HG03060 (cell line): Measurements from ENCODE around the gene SRXN1.
"Not testable (repeated sequence)": the region's sequence is repeated elsewhere in the genome, so short reads cannot be mapped to it uniquely, and the experiment has no call there.

Experiments used
- ATAC-seq: cut with Tn5 transposase; IDR thresholded peaks from one replicate; pipeline ENCODE4 v1.9.1; 2021; ENCODE audit warnings: low read depth, moderate number of reproducible peaks; ENCODE audit not compliant: unreplicated experiment

The SRXN1 gene

DNA sequence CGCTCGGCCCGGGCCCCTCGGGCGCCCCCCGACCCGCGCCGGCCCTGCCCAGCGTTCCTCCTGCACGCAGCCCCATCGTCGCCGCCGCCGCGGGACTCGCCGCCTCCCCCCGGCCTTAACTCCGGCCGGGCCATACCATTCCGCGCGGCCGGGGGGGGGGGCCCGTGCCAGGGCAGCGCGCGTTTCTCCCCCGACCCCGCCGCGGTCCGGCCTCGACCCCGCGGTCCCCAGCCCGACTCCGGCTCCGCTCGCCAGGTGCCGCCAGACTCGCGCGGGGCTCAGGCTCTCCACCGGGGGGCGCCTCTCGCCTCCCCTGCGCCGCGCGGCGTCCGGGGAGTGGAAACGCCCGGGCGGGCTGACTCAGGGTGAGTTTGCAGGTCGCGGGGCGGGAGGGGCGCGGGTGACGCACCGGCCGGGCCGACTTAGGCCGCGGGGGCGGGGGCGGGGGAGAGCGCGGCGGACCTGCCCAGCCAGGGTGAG, at the start of gene SRXN1:
SRXN1 (minus strand) TSS at position 91 of the 480 bp plus-strand sequence; CDS start at position 76, 15 bp downstream.
- ATAC-seq: no peak

DNA sequence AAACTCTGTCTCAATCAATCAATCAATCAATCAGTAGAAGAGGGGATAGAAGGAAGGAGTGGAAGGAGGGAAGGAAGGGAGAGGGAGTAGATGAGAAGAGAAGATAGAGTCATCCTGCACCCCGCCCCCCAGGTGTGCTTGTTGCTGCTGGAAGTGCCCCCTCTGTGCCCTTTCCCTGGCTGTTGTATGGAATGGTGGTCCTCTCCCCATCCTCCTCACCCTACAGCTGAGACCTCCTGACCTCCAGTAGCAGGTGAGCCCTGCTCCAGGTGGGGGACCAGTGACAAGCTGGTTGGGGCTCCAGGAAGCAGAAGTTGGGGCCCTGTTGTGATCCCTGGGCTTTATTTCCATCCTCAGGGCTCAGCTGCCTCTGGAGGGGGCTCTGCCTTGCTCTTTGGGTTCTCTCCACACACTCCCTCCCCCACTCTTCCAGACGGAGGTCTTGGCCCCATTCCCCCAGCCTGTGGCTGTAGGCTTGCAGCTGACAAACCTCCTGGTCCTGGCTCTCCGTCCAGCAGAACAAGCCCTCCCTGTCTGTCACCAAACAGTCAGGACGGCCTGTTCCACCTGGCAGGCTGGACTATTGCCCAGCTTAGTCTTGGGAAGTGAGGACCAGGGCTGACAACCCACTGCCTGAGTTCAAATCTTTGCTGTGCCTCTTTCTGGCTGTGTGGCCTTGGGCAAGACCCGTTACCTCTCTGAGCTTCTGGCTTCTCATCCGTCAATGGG, 48.6 kb upstream of the SRXN1 start:
- ATAC-seq: no peak

DNA sequence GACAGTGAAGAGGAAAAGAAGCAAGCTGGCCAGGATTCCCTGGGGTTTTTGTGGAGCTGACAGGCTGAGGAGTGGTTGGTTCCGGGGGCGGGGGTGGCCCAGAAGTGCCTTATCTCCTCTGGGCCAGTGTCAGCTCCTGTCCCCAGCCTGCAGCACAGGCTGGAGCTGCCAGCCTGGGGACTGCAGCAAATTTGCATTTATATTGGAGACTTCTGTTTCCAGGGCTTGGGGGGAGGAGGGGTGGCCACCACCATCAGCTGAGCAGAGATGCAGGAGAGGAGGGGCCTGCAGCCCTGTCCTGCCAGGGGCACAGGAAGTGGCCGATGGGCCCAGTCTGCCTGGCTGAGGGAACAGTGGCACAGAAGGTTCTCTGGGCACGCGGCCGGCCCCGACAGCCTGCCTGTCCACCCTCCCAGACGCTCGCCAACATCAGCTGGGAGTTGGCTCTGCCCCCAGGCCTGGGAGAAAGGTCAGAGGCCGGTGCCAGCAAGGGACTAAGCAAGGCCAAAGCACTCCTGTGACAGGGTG, 46.9 kb upstream of the SRXN1 start:
- ATAC-seq: no peak

DNA sequence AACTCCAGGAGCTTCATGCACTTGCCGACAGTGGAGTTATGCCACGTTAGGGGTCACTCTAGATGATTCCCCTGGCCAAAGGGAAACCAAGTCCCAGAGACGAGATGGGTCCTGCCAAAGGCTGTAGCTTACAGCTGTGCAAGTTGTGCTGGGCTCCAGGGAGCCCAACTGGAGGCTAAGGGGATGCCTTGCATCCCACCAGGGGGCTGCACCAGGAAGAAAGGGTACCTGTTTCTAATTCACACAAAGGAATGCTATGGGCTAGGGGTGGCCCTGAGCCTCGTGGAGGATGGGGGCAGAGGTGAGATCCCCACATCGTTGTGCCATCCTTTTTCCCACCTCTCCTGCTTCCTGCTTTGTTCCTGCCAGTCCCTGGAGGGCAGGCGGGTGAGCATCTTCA, 46.3 kb upstream of the SRXN1 start:
- ATAC-seq: no peak

DNA sequence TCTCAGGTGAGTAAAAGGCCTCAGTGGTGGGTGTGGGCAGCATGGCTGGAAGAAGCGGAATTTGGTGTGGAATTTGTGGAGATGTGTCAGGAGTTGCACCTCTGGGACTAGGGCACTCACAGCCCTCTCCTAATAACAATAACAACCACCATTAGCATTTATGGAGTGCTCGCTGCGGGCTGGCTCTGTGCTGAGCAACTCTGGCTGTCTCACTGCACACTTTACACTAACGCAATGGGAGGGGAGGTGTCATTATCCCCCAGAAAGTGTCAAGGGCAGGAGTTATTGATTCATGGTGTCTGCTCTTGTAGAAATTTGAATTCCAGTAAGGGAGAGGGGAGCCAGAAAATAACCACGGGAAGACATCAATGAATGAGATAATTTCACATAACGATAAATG, 45.3 kb upstream of the SRXN1 start:
- no peak for ATAC-seq

DNA sequence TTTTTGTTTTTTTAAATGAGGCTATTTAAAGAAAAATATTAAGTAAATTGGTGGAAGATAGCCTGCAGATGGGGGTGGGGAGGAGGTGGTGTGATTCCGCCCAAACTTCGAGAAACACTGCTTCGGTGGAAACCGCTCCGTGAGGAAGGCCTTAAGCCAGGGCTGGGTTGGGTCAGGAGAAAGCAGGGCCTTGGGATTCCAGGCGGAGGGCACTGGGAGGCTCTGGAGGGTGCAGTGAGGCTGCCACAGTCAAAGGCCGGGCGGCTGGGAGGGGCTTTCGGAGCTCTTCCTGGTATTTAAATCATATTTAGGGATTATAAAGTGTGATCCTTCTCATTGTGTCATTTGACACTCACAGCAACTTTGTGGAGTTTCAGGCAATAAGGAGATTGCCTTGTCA, 44.8 kb upstream of the SRXN1 start:
- no peak for ATAC-seq

DNA sequence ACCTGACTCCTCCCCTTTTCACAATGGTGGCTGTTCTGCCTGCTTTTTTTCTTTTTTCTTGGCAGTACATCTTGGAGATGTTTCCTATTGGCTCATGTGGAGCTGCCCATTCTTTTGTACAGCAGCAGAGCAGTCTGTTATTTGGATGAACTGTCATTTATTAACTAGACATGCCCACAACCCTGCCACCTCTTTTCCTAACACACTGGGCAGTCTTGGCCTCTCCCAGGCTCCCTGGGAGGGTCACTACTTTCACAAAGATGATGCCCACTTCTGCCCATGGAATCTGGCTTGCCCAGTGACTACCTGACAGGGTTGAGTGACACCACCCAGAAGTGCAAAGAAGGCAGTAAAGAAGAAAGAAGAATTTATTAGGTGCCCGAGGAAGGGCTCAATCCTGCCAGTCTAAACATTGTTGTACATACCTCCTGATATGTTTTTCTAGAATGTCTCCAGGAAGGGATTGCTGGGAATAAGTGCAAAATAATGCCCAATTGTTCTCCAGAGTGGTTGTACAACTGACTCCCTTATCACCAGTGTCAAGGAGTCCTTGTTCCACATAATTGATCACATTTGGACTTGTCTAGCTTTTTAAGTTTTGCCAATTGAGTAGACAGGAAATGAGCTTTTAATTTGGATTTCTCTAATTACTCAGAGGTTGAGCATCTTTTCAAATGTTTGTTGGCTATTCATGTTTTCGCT, 42.3 kb upstream of the SRXN1 start:
- ATAC-seq: no peak

DNA sequence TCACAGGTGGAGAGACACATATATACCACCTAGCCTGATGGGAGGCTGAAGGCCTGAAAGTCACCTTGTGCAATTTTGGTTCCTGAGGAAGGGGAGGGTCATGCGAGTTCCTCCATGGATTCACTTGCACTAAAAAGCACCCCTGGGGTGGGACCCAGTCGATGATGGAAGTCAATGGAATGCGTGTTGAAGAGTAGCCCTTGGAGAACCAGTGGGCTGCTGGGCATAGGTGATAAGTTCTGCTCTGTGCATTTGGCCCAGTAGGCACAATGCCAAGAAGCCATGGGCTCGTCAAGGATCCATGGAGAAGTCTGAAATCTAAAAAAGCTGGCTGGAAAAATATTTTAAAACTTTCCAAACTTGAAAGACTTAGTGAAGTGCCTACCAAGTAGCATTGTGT, 41.5 kb upstream of the SRXN1 start:
- ATAC-seq: no peak

DNA sequence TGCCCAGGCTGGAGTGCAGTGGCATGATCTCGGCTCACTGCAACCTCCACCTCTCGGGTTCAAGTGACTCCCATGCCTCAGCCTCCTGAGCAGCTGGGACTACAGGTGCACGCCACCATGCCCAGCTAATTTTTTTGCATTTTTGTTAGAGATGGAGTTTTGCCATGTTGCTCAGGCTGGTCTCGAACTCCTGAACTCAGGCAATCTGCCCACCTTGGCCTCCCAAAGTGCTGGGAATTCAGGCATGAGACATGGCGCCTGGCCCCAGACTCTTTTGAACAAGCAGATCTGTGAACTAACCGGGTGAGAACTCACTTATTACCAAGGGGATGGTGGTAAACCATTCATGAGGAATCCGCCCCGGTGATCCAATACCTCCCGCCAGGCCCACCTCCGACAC, 40.8 kb upstream of the SRXN1 start:
- ATAC-seq: not testable (repeated sequence)

DNA sequence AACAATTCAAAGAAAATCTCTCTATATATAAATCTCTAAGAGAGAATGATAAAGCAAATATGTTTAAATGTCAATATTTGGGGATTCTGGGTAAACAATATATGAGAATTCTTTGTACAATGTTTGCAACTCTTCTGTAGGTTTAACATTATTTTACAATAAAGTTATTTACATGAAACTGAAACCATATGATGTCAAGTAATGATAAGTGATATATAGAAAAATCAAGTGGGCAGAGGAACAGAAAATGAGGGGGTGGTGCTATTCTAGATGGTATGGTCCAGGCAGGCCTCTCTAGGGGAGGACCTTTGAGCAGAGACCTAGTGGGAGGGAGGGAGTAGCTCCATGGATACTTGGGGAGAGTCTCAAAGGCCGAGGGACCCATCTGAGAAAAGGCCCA, 39.0 kb upstream of the SRXN1 start:
- no peak for ATAC-seq

DNA sequence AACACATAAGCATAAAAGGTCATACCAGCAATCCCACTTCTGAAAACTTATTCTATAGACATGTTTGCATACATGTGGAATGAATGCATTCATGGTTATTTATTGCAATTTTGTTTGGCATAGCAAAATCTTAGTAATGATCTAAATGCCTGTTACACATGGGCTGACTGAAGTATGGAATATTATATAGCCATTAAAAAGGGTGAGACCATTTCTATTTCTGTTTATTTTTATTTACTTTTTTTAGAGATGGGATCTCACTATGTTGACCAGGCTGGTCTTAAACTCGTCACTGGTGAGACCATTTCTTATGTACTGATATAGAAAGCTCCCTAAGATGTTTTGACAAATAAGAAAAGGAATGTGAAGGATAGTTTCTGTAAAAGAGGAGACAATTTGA, 36.9 kb upstream of the SRXN1 start:
- no peak for ATAC-seq

DNA sequence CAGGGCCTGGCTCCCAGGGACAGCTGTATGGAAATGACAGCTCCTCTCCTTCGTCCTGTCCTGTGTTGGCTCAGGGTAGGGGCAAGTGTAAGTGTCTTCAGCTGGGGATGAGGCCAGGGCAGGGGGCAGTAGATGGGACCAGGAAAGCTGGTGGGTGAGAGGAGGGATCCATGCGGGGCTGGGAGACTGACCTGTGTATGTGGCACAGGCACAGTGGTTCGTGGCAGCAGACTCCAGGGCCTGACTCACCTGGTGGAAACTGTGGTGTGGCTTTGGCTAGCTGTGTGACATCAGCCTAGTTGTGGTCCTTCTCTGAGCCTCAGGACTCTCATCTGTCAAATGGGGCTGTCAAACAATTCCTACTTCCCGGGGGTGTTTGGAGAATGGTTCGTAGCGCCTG, 36.3 kb upstream of the SRXN1 start:
- ATAC-seq: no peak

DNA sequence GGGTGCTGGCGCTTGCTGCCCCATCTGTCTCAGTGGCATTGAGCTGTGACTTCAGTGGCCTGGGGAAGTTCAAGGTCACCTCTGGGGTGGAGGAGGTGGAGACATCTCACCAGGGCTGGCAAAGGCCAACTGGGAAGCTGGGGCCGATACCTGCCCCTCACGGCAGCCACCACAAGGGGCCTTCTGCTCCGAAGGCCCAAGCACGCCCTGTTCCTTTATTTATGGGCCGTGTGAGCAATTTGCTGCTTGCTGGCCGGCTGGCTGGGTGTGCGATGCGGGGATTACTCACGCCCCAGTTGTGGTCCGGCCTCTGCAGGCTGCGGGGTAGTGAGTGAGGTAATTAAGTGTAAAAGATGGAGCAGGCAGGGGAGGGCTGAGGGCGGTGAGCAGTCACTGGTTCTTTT, 35.8 kb upstream of the SRXN1 start:
- ATAC-seq: no peak

DNA sequence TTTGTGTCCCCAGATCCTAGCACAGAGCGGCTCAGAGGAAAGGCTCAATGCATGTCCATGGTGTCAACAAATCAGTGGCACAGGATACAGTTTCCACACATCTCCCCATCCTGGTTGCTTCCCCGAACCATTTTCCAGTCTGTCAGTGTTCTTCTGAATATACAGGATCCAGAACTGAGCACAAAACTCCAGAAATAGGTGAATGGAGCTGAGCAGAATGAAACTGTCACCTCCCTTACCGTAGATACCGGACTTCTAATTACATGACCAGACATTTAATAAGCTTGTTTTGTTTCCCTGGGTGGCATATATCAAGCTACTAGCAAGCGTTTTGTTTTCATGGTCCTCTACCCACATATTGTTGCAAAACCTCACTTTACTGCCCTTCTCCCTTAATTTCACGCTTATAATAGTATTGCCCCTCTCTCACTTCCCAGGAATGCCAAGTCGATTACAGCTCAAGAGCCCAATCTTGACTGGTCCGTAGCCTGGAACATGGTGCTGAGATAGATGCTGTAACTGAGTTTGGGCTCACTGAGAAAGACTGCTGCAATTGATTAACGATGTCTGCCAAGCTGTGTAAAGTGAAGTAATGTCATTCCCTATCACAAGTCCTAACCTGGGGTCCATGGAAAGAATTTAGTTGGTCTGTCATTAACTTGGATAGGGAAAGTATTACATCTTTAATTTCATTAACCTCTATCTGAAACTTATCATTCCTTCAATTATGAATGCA, 34.6 kb upstream of the SRXN1 start:
- no peak for ATAC-seq

DNA sequence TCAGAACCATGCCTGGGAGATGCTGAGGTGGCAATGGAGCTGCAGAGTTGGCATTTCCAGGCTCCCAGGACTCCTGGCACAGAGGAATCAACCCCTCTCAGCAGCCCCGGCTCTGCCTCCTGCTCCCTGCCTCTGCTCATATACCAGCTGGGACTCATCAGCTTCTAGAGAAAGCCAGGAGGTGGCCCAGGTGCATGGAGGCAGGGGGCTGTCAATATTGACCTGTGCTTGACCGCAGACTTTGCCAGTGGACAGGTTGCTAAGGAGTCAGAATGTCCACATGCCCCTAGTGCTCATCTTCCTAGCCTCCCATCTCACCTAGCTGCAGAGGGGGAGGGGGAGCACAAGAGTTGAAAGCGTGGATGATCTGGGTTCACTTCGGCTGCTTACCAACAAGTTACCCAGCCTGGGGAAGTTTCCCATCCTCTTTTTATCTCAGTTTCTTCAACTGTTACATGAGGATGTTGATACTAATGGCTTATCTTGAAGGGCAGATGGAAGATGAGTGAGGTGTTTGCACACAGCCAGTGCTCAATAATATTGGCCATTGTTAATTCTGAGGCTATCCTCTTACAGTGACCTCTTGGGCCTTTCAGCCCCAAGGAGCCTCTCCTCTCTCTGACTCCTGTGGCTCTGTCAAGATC, 31.8 kb upstream of the SRXN1 start:
- no peak for ATAC-seq

DNA sequence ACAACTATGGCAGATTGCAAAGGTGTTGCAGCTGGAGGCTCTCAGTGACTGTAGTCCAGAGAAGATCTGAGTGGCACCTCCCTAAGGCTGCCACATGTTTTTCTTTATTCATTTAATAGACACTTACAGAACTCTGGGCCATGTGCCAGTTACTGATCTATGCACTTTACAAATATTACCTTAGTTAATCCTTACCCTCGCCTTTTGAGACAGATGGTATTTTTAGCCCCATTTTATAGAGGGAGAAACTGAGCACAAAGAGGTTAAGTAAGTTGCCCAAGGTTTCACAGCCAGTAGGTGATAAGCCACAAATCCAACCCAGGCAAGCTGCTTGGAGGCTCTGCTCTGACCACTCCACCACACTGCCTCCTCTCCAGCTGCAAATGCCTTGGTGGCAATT, 29.1 kb upstream of the SRXN1 start:
- no peak for ATAC-seq

DNA sequence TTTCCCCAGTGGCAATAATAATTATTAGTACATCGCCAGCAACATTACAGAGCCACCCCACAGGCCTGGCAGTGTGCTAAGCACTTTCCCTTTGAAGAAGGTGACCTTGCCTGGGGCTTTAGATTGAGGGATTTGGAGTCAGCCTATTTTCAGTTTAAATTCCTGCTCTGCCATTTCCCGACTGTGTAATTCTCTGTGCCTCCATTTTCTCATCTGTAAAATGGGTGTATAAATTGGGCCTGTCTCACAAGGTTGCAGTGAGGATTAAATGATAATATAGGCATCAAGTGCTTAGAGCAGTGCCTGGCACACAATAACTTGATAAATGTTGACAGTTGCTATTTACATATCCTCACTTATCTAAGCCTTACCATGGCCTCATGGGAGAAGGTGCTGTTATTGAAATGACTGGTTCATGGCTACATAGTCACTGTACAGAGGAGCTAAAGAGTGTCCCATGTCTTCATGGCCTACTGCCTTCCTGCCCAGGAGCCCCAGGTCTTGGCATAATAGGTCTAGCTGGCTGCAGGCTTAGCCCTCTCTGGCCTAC, 27.7 kb upstream of the SRXN1 start:
- ATAC-seq: no peak

DNA sequence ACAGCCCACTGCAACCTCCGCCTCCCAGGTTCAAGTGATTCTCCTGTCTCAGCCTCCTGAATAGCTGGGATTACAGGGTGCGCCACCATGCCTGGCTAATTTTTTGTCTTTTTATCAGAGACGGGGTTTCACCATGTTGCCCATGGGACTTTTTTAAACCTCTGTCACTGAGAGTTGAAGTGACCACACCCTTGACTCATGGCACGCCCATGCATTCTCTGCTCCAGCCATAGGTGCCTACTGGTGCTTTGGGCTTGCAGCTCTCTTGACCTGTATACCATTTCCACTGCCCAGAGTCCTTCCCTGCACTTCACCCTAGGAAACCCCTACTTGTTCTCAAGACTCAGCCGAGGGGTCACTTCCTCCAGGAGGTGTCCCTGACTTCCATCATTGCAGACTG, 25.0 kb upstream of the SRXN1 start:
- ATAC-seq: no peak

DNA sequence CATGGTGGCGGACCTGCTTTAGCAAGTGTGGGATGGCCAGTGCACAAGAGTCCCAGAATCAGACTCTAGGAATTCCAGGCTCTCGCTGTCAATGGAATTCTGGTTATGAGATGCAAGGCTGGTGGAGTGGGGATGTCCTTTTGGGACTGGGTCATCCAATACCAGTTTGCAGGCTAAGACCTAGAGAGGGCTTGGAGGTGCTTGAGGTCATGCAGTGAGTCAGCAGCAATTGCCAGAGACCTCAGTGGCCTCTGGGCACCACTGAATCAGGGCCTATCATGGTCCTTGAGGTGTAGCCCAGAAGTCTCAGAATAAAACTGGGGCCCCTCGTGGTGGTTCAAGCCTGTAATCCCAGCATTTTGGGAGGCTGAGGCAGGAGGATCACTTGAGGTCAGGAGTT, 24.0 kb upstream of the SRXN1 start:
- ATAC-seq: no peak

DNA sequence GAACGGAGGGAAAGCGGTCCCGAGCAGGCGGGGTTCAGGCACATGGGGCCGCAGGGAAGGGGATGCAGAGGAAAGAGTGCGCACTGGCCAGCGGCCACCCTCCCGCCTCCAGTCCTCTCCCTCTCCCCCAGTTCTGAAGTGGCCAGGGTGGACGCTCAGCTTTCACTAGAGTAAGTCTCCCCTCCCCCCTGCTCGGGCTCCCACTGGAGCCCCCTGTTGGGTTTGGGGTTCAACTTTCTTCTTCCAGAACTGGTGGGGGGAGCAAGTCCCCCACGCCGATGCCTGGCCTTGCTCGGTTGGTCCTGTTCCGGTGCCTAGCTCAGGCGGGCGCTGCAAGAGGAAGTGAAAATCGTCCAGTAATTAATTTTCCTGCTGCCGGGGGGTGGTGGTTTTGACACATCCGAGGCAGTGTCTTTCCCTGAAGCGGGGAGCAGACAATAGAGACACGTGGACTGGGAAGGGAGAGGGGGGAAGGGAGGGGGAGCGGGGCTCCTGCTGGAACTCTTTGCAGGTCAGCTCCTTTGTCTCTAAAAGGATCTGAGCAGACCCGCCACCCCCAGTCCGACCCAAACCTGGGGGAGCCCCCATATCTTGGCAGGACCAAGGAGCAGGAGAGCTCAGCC, 23.4 kb upstream of the SRXN1 start:
- ATAC-seq: no peak
